Panc1 (cell line): ENCODE data around the gene RMND1. TPM values are rescaled to one million over a fixed set of nuclear protein-coding genes. Genes with fewer than 3 reads are reported as not detected.
A peak's percentile ranks its signal among the peaks of the same experiment; 100 is the strongest.

Source experiments
- ATAC-seq: fragments of 200-7000 bp; cut with Tn5 transposase; 2 replicates; pipeline ENCODE4 v1.9.1; 2020; ENCODE audit warnings: mild to moderate bottlenecking, moderate library complexity
- BruUV-seq: library from RNA; stranded (reverse); fragments of 400-500 nt; replicated peaks from 2 replicates; lab custom pipeline; 2021; lab: Mats Ljungman, UMichigan
- CTCF ChIA-PET: fragments of 300-600 bp; sonication (Branson Sonifier 250); formaldehyde crosslinking; loops from one replicate; lab custom pipeline; 2022; ENCODE audit warnings: antibody characterized with exemption; lab: Charles Lee
- POLR2A ChIA-PET: fragments of 300-600 bp; sonication (Branson Sonifier 250); formaldehyde crosslinking; loops from one replicate; lab custom pipeline; 2022; ENCODE audit warnings: antibody characterized with exemption; lab: Charles Lee
- DNase-seq: peaks from one replicate; pipeline ENCODE4 v3.0.0-alpha.2; 2010; ENCODE audit warnings: low read depth, low spot score
- H3K27ac ChIP-seq: 2 replicates; pipeline ENCODE4 v1.5.1; 2011; ENCODE audit warnings: mild to moderate bottlenecking, low read length, inconsistent platforms
- H3K27me3 ChIP-seq: fragments of 200-500 bp; sonication (Bioruptor generic); 2 replicates; pipeline ENCODE4 v1.6.0; 2014; ENCODE audit warnings: low read length, inconsistent platforms; ENCODE audit not compliant: control insufficient read depth, insufficient read depth
- H3K36me3 ChIP-seq: fragments of 200-500 bp; sonication (Bioruptor generic); 2 replicates; pipeline ENCODE4 v1.5.1; 2014; ENCODE audit warnings: inconsistent platforms, mild to moderate bottlenecking, low read length, moderate library complexity; ENCODE audit not compliant: control insufficient read depth, insufficient read depth
- H3K4me1 ChIP-seq: 2 replicates; pipeline ENCODE4 v1.5.1; 2011; ENCODE audit warnings: inconsistent platforms, mild to moderate bottlenecking, low read length, moderate library complexity; ENCODE audit not compliant: control insufficient read depth, insufficient read depth
- H3K4me3 ChIP-seq, 2 experiments: 2 replicates each; pipeline ENCODE4 v1.5.1; 2011 to 2012; ENCODE audit warnings: low read depth in 2 of 2, low read length in 2 of 2, mild to moderate bottlenecking in 2 of 2, inconsistent platforms in 1 of 2, moderate library complexity in 1 of 2
- H3K9me3 ChIP-seq: fragments of 200-500 bp; sonication (Bioruptor generic); 2 replicates; pipeline ENCODE4 v1.5.1; 2014; ENCODE audit warnings: low read depth, mild to moderate bottlenecking, inconsistent platforms, low read length, moderate library complexity; ENCODE audit not compliant: control insufficient read depth, insufficient read depth
- POLR2AphosphoS5 ChIP-seq: IDR thresholded peaks from 2 replicates; pipeline ENCODE4 v1.6.1; 2012; ENCODE audit warnings: mild to moderate bottlenecking, low read depth, low read length, moderate library complexity
- SIN3A ChIP-seq: IDR thresholded peaks from 2 replicates; pipeline ENCODE4 v1.6.1; 2012; ENCODE audit warnings: low read depth, mild to moderate bottlenecking, low read length, moderate library complexity, borderline replicate concordance; ENCODE audit not compliant: insufficient read depth
- TCF7L2 ChIP-seq: IDR thresholded peaks from 2 replicates; pipeline ENCODE4 v1.6.1; 2011; ENCODE audit warnings: mild to moderate bottlenecking, low read depth, low read length, inconsistent platforms
- in situ Hi-C: cut with HindIII; loops from 2 replicates; pipeline ENCODE4 v1.10.0; 2016; ENCODE audit warnings: low sequenced_read_pairs, low pct_unique_long_range_greater_than_20kb
- intact Hi-C: fragments of 100-400 bp; cut with micrococcal nuclease; formaldehyde crosslinking; loops from one replicate; pipeline ENCODE4 v1.10.0; 2022; ENCODE audit not compliant: unreplicated experiment
- total RNA-seq: library from RNA; stranded (reverse); gene quantifications from one replicate; pipeline ENCODE4 v1.2.1, GENCODE V29; 2021; ENCODE audit not compliant: unreplicated experiment
- TF ChIP-seq, protein P1 (sequence below), 2 experiments: IDR thresholded peaks; 2 replicates each; pipeline ENCODE4 v1.6.1; 2011 to 2012; ENCODE audit warnings: low read depth in 2 of 2, control low read depth in 1 of 2, low read length in 1 of 2, mild to moderate bottlenecking in 1 of 2, moderate library complexity in 1 of 2; ENCODE audit not compliant: insufficient read depth in 1 of 2
- TF ChIP-seq, protein P2 (sequence below): fragments of 450-650 bp; IDR thresholded peaks from 2 replicates; pipeline ENCODE4 v1.5.1; 2017; ENCODE audit warnings: mild to moderate bottlenecking

The RMND1 gene
- total RNA-seq, 1 experiment from 2014 or later = 16.1 TPM

- in situ Hi-C loops (no loop called here), intact Hi-C loops (no loop called here)
- POLR2A ChIA-PET = interaction anchor here (0.5 kb wide), 1 partner anchor 1762 kb away, joined by 3 read pairs; no protein-coding TSS in a partner anchor
Observed at GRCh38 chr6:151389618-151390275, 62.2 kb downstream of the RMND1 start.

DNA sequence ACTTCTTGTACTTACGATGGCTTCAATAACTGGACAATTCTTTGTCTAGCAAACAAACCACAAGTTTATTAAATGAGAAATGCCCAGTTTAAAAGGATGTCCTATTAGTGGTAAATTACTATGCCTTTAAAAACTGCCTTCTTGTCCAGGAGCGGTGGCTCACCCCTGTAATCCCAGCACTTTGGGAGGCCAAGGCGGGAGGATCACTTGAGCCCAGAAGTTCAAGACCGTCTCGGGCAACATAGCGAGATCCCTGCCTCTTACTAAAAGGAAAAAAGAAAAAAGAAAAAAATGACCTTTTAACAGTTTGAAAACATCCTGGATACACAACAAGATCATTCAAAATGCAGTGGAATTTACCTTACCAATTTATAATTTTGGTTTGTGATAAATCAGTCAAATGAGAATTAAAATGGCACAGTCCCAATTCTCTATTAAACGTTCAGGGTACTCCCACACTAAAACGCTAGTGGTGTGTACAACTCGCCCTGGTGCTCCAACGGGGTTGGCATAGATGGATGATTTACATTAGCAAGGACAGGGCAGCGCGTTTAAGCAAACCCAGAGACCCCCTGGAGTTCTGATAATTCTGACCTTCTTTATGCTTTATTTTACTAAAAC lies 62.8 kb downstream of the RMND1 start:
- Histone ChIP-seq H3K27me3 (no peaks in the 10 kb centered on the region), H3K4me3 (peak overlapping the region; percentile 67 to 90), H3K4me1 (peaks cover 41% of the 10 kb centered on the region), H3K36me3 (peaks cover 5% of the 10 kb centered on the region), H3K27ac (peak overlapping the region; percentile 98), H3K9me3 (no peaks in the 10 kb centered on the region)
- POLR2A ChIA-PET = interaction anchor here (0.5 kb wide), 1 partner anchor 1761 kb away, joined by 3 read pairs; no protein-coding TSS in a partner anchor
- DNase-seq (no peak), ATAC-seq (no peak)
- in situ Hi-C loops = no loop called here
- TSS peak; percentile 78 for BruUV-seq
- CTCF ChIA-PET = no interaction called here
- intact Hi-C loops = no loop called here
- TF ChIP-seq, protein P1, sequence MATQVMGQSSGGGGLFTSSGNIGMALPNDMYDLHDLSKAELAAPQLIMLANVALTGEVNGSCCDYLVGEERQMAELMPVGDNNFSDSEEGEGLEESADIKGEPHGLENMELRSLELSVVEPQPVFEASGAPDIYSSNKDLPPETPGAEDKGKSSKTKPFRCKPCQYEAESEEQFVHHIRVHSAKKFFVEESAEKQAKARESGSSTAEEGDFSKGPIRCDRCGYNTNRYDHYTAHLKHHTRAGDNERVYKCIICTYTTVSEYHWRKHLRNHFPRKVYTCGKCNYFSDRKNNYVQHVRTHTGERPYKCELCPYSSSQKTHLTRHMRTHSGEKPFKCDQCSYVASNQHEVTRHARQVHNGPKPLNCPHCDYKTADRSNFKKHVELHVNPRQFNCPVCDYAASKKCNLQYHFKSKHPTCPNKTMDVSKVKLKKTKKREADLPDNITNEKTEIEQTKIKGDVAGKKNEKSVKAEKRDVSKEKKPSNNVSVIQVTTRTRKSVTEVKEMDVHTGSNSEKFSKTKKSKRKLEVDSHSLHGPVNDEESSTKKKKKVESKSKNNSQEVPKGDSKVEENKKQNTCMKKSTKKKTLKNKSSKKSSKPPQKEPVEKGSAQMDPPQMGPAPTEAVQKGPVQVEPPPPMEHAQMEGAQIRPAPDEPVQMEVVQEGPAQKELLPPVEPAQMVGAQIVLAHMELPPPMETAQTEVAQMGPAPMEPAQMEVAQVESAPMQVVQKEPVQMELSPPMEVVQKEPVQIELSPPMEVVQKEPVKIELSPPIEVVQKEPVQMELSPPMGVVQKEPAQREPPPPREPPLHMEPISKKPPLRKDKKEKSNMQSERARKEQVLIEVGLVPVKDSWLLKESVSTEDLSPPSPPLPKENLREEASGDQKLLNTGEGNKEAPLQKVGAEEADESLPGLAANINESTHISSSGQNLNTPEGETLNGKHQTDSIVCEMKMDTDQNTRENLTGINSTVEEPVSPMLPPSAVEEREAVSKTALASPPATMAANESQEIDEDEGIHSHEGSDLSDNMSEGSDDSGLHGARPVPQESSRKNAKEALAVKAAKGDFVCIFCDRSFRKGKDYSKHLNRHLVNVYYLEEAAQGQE (IDR thresholded peaks at IDR 0.05; ENCODE audit: insufficient read depth in 1 of 2, low read depth in 2 of 2, low read length in 1 of 2) = no peak
- TF ChIP-seq TCF7L2 (no peak), SIN3A (no peak), POLR2AphosphoS5 (no peak; the same call in 1 of the 2 replicates)
- TF ChIP-seq, protein P2, sequence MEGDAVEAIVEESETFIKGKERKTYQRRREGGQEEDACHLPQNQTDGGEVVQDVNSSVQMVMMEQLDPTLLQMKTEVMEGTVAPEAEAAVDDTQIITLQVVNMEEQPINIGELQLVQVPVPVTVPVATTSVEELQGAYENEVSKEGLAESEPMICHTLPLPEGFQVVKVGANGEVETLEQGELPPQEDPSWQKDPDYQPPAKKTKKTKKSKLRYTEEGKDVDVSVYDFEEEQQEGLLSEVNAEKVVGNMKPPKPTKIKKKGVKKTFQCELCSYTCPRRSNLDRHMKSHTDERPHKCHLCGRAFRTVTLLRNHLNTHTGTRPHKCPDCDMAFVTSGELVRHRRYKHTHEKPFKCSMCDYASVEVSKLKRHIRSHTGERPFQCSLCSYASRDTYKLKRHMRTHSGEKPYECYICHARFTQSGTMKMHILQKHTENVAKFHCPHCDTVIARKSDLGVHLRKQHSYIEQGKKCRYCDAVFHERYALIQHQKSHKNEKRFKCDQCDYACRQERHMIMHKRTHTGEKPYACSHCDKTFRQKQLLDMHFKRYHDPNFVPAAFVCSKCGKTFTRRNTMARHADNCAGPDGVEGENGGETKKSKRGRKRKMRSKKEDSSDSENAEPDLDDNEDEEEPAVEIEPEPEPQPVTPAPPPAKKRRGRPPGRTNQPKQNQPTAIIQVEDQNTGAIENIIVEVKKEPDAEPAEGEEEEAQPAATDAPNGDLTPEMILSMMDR = no peak

More at GRCh38 chr6:151389618-151390275, 62.2 kb downstream of the RMND1 start:
- no peaks in the 10 kb centered on the region for H3K27me3 ChIP-seq
- peaks cover 5% of the 10 kb centered on the region for H3K36me3 ChIP-seq
- BruUV-seq = no TSS peak
- H3K27ac ChIP-seq = peak overlapping the region; percentile 98
- peak; percentile 84 for ATAC-seq
- H3K4me1 ChIP-seq = peaks cover 43% of the 10 kb centered on the region
- H3K9me3 ChIP-seq = no peaks in the 10 kb centered on the region
- H3K4me3 ChIP-seq = peak overlapping the region; percentile 67 to 90
- no peak for DNase-seq
- TF ChIP-seq TCF7L2 = peak; percentile 34; the same call in 1 of the 2 replicates
- peak; percentile 76 for TF ChIP-seq POLR2AphosphoS5
- TF ChIP-seq, protein P2 = no peak
- TF ChIP-seq, protein P1 (IDR thresholded peaks at IDR 0.05; ENCODE audit: insufficient read depth in 1 of 2, low read depth in 2 of 2, low read length in 1 of 2) = no peak
- CTCF ChIA-PET = interaction anchor here (0.6 kb wide), 1 partner anchor 15 kb away, joined by 6 read pairs; no protein-coding TSS in a partner anchor
